ENCODE data around the gene ANO2.
"Not testable (repeated sequence)": the region's sequence is repeated elsewhere in the genome, so short reads cannot be mapped to it uniquely, and the experiment has no call there.

Gene ANO2

DNA sequence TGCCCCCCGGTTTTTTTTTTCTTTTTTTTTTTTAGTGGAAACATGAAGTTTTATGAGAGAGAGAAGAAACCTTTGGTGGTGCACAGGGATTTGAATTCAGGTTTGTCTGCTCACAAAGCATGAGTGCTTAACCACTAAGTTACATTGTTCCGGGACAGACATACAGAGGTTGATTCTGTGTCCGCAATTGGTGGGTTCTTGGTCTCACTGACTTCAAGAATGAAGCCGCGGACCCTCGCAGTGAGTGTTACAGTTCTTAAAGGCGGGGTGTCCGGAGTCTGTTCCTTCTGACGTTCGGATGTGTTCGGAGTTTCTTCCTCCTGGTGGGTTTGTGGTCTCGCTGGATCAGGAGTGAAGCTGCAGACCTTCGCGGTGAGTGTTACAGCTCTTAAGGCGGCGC lies 57.2 kb downstream of the ANO2 start:
- DNase-seq (ENCODE audit: low read depth) = not testable (repeated sequence)

GRCh38 chr12:5884866-5885265 lies 60.2 kb downstream of the ANO2 start:
- DNase-seq (ENCODE audit: low read depth) = no peak

DNA sequence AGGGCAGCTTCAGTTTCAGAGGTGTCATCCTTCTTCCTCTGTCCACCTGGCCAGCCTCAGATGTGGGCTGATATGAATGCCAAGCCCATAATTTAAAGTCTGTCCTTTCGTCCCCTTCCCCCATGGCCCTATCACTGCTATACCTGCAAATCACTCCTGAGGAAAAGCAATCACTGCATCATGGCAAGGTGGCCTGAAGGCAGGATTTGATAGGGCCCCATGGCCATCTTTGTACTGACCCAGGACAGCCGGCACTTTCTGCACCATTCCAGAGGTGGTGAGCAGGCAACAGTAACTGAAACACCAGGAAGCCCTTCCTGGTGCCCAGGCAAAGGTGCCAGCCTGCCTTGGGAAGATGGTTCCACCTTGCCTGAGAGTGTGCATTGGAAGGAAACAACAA lies 60.8 kb downstream of the ANO2 start:
- no peak for DNase-seq (ENCODE audit: low read depth)

GRCh38 chr12:5882511-5883190 lies 62.4 kb downstream of the ANO2 start:
- no peak for DNase-seq (ENCODE audit: low read depth)

DNA sequence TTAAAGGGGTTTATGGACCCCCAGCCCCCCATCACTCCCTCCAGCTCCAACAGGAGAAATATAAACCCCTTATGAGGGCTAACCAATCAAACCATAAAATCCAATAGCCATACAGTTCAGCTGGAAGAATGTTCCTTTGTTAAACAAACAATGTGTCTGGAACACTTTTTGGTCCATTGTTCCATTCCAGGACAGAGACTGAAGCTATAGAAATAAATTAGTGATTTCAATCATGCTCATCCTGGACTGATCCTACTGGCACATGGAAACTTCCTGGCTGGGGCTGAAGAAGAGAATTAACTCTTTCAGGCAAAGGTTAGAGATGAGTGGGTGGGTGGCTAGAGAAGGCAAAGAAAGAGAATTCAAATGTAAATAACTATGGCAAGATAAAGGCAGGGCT lies 63.4 kb downstream of the ANO2 start:
- no peak for DNase-seq (ENCODE audit: low read depth)

DNA sequence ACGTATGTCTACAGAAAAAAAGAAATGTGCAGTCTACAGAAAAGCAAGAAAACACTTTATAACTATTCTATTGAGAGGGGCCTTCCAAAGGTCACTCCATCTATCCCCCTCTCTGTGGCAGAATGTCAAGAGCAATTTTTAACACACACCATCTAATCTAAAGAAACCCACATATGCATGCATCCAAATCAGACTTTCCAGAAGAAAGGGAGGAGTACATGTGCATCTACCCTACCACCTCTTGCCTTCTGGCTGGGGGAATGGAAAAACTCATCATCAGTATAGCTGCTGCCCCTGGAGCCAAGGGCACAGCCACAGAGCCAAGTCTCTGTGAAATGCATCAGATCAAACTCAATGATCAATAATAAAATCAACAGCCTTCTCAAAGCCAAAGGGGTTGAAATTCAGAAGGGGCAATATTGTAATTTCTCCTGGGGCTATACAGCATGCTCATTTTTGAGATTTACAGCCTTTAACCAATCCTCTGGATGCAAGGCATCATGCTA lies 63.9 kb downstream of the ANO2 start:
- no peak for DNase-seq (ENCODE audit: low read depth)

DNA sequence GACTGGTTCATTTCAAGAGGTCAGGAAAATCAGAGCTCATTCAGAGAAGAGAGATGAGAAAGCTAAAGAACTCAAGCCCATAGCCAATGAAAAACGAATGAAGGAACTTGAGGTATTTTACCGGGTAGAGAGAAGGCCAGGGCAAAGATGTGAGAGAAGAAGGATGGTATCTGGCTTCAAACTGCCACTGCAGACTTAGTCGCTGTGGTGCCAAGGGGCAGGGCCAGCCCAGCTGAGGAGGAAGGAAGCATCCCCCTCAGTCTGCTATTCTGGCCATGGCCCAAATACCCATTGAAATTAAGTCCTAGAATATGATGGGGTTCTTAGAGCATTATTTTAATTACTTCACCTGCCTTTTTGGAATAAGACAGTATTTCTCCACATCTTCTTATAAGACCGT lies 69.2 kb downstream of the ANO2 start:
- DNase-seq (ENCODE audit: low read depth) = no peak

- no peak for DNase-seq (ENCODE audit: low read depth)
Observed at GRCh38 chr12:5874514-5874913, 70.5 kb downstream of the ANO2 start.

GRCh38 chr12:5873281-5873919 lies 71.7 kb downstream of the ANO2 start:
- DNase-seq (ENCODE audit: low read depth) = no peak

DNA sequence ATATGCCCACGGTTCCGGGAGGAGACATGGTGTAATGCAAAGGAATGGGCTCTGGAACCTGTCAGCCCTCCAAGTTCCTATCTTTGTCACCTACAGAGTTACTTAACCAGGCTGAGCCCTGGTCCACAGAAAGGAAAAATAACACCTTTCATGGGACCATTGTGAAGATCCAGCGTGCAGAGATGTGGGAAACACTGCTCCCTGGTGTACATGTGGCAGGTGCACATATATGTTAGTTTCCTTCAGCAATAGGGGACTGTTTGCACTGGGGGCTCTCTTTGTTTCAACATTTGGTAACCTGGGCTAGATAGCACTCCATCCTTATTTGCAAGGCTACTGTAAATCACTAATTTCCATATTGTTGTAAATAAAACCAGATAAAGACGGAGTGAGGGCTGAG lies 72.3 kb downstream of the ANO2 start:
- no peak for DNase-seq (ENCODE audit: low read depth)

DNA sequence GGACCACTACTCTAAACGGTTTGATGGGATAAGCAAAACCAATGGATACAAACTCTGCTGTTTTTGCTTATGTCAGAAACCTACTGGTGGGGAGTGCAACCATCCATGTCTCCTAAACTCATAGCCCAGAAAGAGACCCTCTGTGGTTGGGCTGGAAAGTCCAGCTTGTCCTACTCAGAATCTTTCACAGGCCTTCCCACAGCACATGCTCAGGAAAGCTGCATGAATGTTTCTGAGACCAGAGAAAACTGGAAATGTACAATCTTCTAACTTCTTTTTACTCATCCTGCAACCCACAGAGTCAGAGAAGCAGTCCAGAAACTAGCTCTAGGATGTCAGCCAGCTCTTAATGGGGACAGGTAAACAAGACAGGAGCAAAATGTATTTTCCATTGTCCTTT lies 73.3 kb downstream of the ANO2 start:
- no peak for DNase-seq (ENCODE audit: low read depth)

DNA sequence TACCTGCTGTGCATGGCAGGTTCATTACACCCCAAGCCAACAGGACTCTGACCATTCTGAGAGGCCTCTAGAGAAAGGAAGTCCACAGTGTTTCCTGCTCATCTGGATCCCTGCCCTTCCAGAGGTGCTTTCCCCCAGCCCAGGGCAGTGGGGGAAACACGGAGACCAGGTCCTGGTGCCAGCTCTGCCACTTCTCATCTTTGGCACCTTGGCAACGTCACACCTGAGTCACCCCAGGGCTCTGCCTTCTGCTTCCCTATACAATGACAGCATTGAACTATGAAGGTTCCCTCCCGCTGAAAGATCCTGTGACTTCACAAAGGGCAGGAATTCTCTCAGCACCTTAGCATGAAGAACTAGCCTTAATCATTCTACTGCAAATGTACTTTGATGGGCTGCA lies 74.9 kb downstream of the ANO2 start:
- no peak for DNase-seq (ENCODE audit: low read depth)

- DNase-seq (ENCODE audit: low read depth) = no peak
Observed at GRCh38 chr12:5868625-5869295, 76.3 kb downstream of the ANO2 start.

DNA sequence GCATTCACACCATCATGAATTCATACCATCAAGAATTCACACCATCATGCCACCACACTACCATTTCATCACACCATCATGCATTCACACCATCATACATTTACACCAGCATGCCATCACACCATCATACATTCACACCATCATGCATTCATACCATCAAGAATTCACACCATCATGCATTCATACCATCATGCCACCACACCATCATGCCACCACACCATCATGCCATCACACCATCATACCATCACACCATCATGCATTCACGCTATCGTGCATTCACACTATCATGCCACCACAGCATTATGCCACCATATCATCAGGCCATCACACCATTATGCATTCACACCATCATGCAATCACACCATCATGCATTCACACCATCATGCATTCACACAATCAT lies 79.7 kb downstream of the ANO2 start:
- DNase-seq (ENCODE audit: low read depth) = no peak

DNA sequence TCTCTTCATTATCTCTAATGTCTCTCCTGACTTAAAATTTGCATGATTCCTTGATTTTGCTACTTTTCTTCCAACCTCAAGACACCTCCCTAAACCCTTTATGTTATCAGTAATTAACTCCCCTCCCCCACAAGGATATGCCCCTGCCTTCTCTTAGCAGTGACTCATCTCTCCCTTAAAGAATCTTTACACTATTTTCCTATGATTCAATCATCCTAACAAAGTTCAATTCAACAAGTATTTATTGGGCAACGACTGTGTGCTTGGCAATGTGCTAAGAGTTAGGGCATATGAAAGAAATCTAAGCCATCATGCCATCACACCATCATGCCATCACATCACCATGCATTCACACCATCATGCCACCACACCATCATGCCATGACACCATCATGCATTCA lies 80.1 kb downstream of the ANO2 start:
- no peak for DNase-seq (ENCODE audit: low read depth)

DNA sequence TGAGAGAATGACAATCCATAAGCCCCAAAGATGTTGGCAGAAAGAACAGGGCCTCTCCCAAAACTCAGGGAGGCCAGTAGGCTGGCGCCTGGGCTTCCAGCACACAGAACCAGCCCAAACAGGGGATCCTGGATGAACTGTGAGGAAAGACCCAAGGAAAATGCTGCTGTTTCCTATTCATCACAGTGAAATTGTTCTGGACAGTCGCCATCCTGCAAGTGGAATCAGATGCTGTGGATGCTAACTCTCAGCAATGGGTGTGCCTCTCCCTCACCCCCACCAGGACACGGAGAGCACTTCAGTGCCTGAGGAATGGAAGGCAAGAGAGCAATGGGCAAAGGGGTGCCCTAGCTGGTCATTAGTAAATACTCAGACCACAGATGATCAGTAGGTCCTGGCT lies 80.8 kb downstream of the ANO2 start:
- DNase-seq (ENCODE audit: low read depth) = no peak

GRCh38 chr12:5861416-5861815 lies 83.6 kb downstream of the ANO2 start:
- DNase-seq (ENCODE audit: low read depth) = no peak

DNA sequence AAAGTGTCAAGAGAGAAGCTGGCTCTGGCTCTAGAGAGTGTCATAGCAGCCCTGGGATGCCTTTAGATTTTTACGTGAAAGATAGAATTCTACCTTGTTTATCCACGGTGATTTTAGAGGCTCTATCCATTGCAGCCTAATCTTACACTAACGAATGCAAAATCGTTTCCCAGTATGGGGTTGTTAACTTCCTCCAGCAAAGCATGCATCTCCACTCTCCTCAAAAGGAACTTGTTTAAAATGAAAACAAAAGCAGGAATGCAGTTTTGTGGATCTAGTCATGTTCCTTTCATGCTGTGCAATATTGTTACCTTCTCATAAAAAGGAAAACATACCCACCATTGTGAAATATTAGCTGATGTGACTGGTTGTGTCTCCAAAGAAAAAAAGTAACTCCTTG lies 88.4 kb downstream of the ANO2 start:
- no peak for DNase-seq (ENCODE audit: low read depth)

- DNase-seq (ENCODE audit: low read depth) = no peak
Observed at GRCh38 chr12:5846950-5847349, 98.1 kb downstream of the ANO2 start.

- no peak for DNase-seq (ENCODE audit: low read depth)
Observed at GRCh38 chr12:5840944-5841343, 104.1 kb downstream of the ANO2 start.

GRCh38 chr12:5830111-5830510 lies 114.9 kb downstream of the ANO2 start:
- no peak for DNase-seq (ENCODE audit: low read depth)

DNA sequence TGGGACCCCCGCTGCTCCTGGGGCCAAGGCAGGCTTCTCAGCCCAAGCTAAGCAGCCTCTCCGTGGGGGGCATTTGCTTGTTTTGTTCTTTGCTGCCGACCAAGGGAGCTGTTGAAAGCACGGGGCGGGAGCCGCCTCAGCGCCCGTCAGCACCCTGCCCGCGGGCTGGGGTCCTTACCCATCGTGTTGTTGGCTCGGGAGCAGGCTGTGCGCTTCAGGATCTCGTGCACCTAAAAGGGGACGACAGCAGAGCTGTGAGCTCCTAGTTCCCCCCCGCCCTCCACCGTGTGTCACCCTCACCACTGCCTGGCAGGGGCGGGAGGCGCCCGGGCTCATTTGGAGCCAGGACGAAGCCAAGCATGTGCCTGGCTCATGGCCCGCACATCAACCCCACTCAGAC lies 117.5 kb downstream of the ANO2 start:
- no peak for DNase-seq (ENCODE audit: low read depth)

DNA sequence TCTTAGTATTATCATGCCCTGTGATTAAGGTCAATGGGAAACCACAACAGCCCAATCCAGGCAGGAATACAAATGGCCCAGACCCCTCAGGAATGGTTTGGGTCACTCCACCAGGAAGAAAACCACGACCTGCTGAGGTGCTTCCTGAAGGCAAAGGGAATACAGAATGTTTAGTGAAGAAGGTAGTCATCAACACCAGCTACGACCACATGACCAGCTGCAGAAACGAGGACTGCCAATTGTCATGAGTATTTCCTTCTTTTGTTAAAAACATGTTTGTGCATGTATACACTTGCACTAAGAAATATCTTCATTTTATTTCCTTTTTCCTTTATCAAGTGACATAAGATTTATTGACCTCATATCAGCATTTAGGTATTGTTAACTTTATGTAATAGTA lies 119.3 kb downstream of the ANO2 start:
- not testable (repeated sequence) for DNase-seq (ENCODE audit: low read depth)
